Calu3 (cell line): Measurements from ENCODE around the gene TRIM68. TPM values are rescaled to one million over a fixed set of nuclear protein-coding genes. Genes with fewer than 3 reads are reported as not detected.

Source experiments
- BruUV-seq: library from RNA; stranded (reverse); fragments of 400-500 nt; replicated peaks from 2 replicates; lab custom pipeline; 2021; lab: Mats Ljungman, UMichigan
- CTCF ChIA-PET: fragments of 300-600 bp; sonication (Branson Sonifier 250); formaldehyde crosslinking; loops from one replicate; lab custom pipeline; 2022; ENCODE audit warnings: antibody characterized with exemption; lab: Charles Lee
- DNase-seq: peaks from one replicate; pipeline ENCODE4 v3.0.0; 2022
- H3K27ac Mint-ChIP-seq: one replicate; pipeline ENCODE4 v1.8.0; 2022; ENCODE audit warnings: mixed read lengths; ENCODE audit not compliant: unreplicated experiment
- H3K27me3 Mint-ChIP-seq: one replicate; pipeline ENCODE4 v1.8.0; 2022; ENCODE audit warnings: mixed read lengths; ENCODE audit not compliant: unreplicated experiment
- H3K36me3 Mint-ChIP-seq: one replicate; pipeline ENCODE4 v1.8.0; 2022; ENCODE audit warnings: mild to moderate bottlenecking, moderate library complexity, mixed read lengths; ENCODE audit not compliant: insufficient read depth, unreplicated experiment
- H3K4me1 Mint-ChIP-seq: one replicate; pipeline ENCODE4 v1.8.0; 2022; ENCODE audit warnings: mild to moderate bottlenecking, low read depth, mixed read lengths; ENCODE audit not compliant: unreplicated experiment
- H3K4me3 Mint-ChIP-seq: one replicate; pipeline ENCODE4 v1.8.0; 2022; ENCODE audit warnings: mild to moderate bottlenecking, low read depth, moderate library complexity, mixed read lengths; ENCODE audit not compliant: unreplicated experiment
- H3K9me3 Mint-ChIP-seq: one replicate; pipeline ENCODE4 v1.8.0; 2022; ENCODE audit warnings: low read depth, mixed read lengths; ENCODE audit not compliant: unreplicated experiment
- CTCF ChIP-seq: fragments of 200-600 bp; IDR thresholded peaks from one replicate; pipeline ENCODE4 v1.8.0; 2022; ENCODE audit warnings: antibody characterized with exemption; ENCODE audit not compliant: unreplicated experiment
- intact Hi-C: fragments of 100-400 bp; cut with micrococcal nuclease; formaldehyde crosslinking; loops from one replicate; pipeline ENCODE4 v1.10.0; 2022; ENCODE audit not compliant: unreplicated experiment
- total RNA-seq: library from RNA; stranded (reverse); gene quantifications from 2 replicates; pipeline ENCODE4 v1.2.3, GENCODE V29; 2022

Gene TRIM68
- total RNA-seq, 1 experiment from 2014 or later: 14.5 TPM

DNA sequence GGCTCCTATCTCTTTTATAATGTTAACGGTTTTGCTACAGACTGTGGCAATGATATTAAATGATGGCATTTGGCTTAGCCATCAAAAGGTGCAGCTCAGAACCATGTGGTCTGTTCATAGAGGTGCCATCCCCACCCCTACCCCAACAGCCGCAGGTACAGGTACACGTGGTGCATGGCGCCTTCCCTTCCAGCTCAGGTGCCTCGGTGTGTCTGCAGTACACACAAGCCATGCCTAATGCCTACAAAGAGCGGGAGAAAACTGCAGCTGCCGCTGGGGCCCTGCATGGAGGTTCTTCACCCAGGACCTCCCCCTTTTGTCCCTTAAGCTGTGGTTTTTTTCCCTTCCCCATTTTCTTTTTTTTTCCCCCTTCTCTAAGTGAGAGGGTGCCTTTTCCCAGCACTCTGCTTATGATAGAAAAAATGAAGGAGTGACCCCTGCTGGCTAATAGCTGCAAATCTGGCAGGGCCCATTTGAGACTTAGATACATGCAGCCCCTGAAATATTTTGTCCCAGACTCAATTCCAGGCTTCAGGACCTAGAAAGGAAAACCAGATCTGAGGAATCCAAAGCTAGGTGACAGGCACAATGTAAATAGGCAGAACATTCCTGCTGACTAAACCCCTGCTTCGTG lies 56.6 kb downstream of the TRIM68 start:
- no TSS peak for BruUV-seq
- Mint-ChIP-seq H3K36me3 (no peaks in the 10 kb centered on the region), H3K9me3 (no peaks in the 10 kb centered on the region), H3K4me1 (peaks cover 8% of the 10 kb centered on the region), H3K27ac (no peak overlapping the region), H3K4me3 (no peak overlapping the region), H3K27me3 (peaks cover 64% of the 10 kb centered on the region)
- intact Hi-C loops: no loop called here
- TF ChIP-seq CTCF: peak; percentile 54
- peak; percentile 8 for DNase-seq
- CTCF ChIA-PET: interaction anchor here (0.6 to 1.3 kb wide), 3 partner anchors 364 to 393 kb away, joined by 3 to 11 read pairs (median 4); no protein-coding TSS in a partner anchor

Other genes starting within 250 kb of the TRIM68 start
- not detected in 2 replicates for gene OR52B4, start 239.8 kb downstream of the TRIM68 start, total RNA-seq
- gene TRIM21, start 214.5 kb downstream of the TRIM68 start, total RNA-seq: 19.1 and 30.2 TPM in 2 replicates
- gene OR52K2, start 158.9 kb downstream of the TRIM68 start, total RNA-seq: not detected in 2 replicates
- not detected in 2 replicates for gene OR52K1, start 125.6 kb downstream of the TRIM68 start, total RNA-seq
- not detected in 2 replicates for gene OR52M1, start 63.0 kb downstream of the TRIM68 start, total RNA-seq
- not detected in 2 replicates for gene OR52I2, start 26.5 kb downstream of the TRIM68 start, total RNA-seq
- gene OR52I1, start 14.2 kb downstream of the TRIM68 start, total RNA-seq: not detected in 2 replicates
- not detected in 2 replicates for gene OR51D1, start 29.2 kb upstream of the TRIM68 start, total RNA-seq
- not detected in 2 replicates for gene OR51E1, start 35.8 kb upstream of the TRIM68 start, total RNA-seq
- not detected in 2 replicates for gene OR51E2, start 89.6 kb upstream of the TRIM68 start, total RNA-seq
- not detected in 2 replicates for gene MMP26, start 96.6 kb upstream of the TRIM68 start, total RNA-seq
- gene OR51F1, start 161.7 kb upstream of the TRIM68 start, total RNA-seq: not detected in 2 replicates
- not detected in 2 replicates for gene OR52R1, start 196.1 kb upstream of the TRIM68 start, total RNA-seq
- gene OR51F2, start 213.1 kb upstream of the TRIM68 start, total RNA-seq: not detected in 2 replicates
- not detected in 2 replicates for gene OR51S1, start 241.0 kb upstream of the TRIM68 start, total RNA-seq